HG03565 (cell line): ENCODE measurements around the gene ALLC.
"Not testable (repeated sequence)": the region's sequence is repeated elsewhere in the genome, so short reads cannot be mapped to it uniquely, and the experiment has no call there.

Experiments used
- ATAC-seq: cut with Tn5 transposase; IDR thresholded peaks from one replicate; pipeline ENCODE4 v1.9.1; 2021; ENCODE audit warnings: mild to moderate bottlenecking, moderate library complexity; ENCODE audit not compliant: unreplicated experiment

ALLC gene

GRCh38 chr2:3657881-3658280, at the start of gene ALLC:
TSS of gene ALLC (plus strand) at chr2:3658200. CDS start at chr2:3671158, 12,958 bp downstream.
- no peak for ATAC-seq

GRCh38 chr2:3608373-3609278, 49.4 kb upstream of the ALLC start:
- ATAC-seq = no peak

- ATAC-seq = not testable (repeated sequence)
Observed at GRCh38 chr2:3609279-3609673, 48.7 kb upstream of the ALLC start.

GRCh38 chr2:3610415-3610814, 47.6 kb upstream of the ALLC start:
- no peak for ATAC-seq

GRCh38 chr2:3610881-3611505, 47.0 kb upstream of the ALLC start:
- no peak for ATAC-seq

GRCh38 chr2:3611589-3611988, 46.4 kb upstream of the ALLC start:
- no peak for ATAC-seq

- ATAC-seq = no peak
Observed at GRCh38 chr2:3612639-3613523, 45.1 kb upstream of the ALLC start.

GRCh38 chr2:3613524-3613905, 44.5 kb upstream of the ALLC start:
- no peak for ATAC-seq

GRCh38 chr2:3614743-3615142, 43.3 kb upstream of the ALLC start:
- not testable (repeated sequence) for ATAC-seq

- ATAC-seq = not testable (repeated sequence)
Observed at GRCh38 chr2:3615541-3616200, 42.3 kb upstream of the ALLC start.

GRCh38 chr2:3616435-3617197, 41.4 kb upstream of the ALLC start:
- not testable (repeated sequence) for ATAC-seq

- ATAC-seq = no peak
Observed at GRCh38 chr2:3617198-3617890, 40.7 kb upstream of the ALLC start.

- no peak for ATAC-seq
Observed at GRCh38 chr2:3618367-3618766, 39.6 kb upstream of the ALLC start.

- ATAC-seq = no peak
Observed at GRCh38 chr2:3619033-3619432, 39.0 kb upstream of the ALLC start.

GRCh38 chr2:3619661-3620060, 38.3 kb upstream of the ALLC start:
- ATAC-seq = not testable (repeated sequence)

GRCh38 chr2:3620834-3621233, 37.2 kb upstream of the ALLC start:
- ATAC-seq = no peak

GRCh38 chr2:3622967-3623366, 35.0 kb upstream of the ALLC start:
- ATAC-seq = no peak

- ATAC-seq = peak; percentile 72
Observed at GRCh38 chr2:3624059-3624794, 33.8 kb upstream of the ALLC start.

GRCh38 chr2:3625186-3625585, 32.8 kb upstream of the ALLC start:
- ATAC-seq = no peak
